Measurements from ENCODE around the gene CYBA.

- TF ChIP-seq, protein P1, sequence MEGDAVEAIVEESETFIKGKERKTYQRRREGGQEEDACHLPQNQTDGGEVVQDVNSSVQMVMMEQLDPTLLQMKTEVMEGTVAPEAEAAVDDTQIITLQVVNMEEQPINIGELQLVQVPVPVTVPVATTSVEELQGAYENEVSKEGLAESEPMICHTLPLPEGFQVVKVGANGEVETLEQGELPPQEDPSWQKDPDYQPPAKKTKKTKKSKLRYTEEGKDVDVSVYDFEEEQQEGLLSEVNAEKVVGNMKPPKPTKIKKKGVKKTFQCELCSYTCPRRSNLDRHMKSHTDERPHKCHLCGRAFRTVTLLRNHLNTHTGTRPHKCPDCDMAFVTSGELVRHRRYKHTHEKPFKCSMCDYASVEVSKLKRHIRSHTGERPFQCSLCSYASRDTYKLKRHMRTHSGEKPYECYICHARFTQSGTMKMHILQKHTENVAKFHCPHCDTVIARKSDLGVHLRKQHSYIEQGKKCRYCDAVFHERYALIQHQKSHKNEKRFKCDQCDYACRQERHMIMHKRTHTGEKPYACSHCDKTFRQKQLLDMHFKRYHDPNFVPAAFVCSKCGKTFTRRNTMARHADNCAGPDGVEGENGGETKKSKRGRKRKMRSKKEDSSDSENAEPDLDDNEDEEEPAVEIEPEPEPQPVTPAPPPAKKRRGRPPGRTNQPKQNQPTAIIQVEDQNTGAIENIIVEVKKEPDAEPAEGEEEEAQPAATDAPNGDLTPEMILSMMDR (IDR thresholded peaks at IDR 0.05; ENCODE audit: insufficient read depth, low read length): no peak
- TF ChIP-seq GABPA (IDR thresholded peaks at IDR 0.05; ENCODE audit: low read depth) (no peak), POLR2AphosphoS5 (IDR thresholded peaks at IDR 0.05; ENCODE audit: low read depth) (no peak)
Observed at GRCh38 chr16:88656291-88656980, 5.6 kb upstream of the CYBA start.

All from HL-60 (cell line).